GM18507 (cell line): Measurements from ENCODE around the gene GZMM.
"Not testable (repeated sequence)": the region's sequence is repeated elsewhere in the genome, so short reads cannot be mapped to it uniquely, and the experiment has no call there.

Experiments used
- DNase-seq: peaks from one replicate; pipeline ENCODE4 v3.0.0; 2011; ENCODE audit warnings: low read depth; ENCODE audit not compliant: insufficient read length; ENCODE audit errors: extremely low spot score
- FAIRE-seq: peaks from 2 replicates; lab custom pipeline; 2011; peaks lifted over from hg19 to GRCh38; lab: Jason Lieb, UNC

Gene GZMM

GRCh38 chr19:577439-578392 is 33.9 kb downstream of the GZMM start:
- FAIRE-seq = no peak
- DNase-seq = no peak

DNA sequence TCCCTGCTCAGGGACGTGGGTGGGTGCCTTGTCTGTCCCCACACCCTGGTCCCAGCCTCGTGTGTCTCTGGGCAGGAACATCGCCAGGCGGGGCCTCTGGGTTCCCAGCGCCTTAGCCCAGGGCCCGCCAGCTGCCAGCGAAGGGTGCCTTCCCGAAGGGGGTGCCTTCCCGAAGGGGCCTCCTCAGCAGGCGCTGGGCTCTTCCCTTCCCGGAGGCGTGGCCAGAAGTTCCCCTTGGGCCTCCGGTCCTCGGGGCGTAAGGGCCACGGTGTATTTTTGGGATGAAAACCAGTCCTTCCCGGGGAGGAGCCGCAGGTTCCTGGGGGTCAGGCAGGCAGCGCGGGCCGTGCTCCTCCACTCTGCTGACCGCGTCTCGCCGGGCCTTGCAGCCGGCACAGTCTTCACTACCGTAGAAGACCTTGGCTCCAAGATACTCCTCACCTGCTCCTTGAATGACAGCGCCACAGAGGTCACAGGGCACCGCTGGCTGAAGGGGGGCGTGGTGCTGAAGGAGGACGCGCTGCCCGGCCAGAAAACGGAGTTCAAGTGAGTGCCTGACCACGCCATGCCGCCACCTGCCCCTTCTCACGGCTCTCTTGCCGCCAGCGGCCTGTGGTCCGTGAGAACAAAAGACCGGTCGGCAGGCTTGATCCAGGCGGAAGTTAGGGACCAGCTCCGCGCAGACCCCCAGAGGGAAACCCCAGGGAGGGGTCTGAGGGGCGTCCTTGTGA is 35.4 kb downstream of the GZMM start:
- DNase-seq = no peak
- no peak for FAIRE-seq

- FAIRE-seq = no peak
Measured at GRCh38 chr19:579842-580155, 35.9 kb downstream of the GZMM start.

GRCh38 chr19:580274-580835 is 36.5 kb downstream of the GZMM start:
- DNase-seq (no peak), FAIRE-seq (no peak)

More at GRCh38 chr19:579842-580155, 35.9 kb downstream of the GZMM start:
- no peak for DNase-seq

DNA sequence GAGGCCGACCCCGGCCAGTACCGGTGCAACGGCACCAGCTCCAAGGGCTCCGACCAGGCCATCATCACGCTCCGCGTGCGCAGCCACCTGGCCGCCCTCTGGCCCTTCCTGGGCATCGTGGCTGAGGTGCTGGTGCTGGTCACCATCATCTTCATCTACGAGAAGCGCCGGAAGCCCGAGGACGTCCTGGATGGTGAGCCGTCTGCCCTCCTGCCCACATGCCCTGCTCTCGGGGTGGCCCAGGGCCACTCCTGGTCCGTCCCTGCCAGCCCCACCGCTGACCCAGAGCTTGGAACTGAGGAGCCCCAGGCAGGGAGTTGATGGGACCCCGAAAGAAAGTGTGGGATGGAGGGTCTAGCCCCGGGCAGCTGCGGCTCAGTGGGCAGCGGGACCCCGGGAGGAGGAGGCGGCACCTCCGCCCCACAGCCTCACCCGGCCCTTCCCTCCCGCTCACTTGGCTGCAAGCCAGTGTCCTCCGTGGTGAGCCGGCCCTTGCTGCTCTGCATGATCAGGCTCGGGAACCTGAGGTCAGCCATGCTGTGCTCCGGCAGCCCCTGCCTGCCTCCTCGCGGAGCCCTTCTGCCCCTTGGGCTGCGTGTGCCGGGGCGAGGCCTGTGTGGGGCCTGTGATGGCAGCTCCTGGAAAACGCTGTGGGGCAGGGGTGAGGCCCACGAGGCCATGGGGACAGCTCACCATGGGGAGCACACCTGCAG is 37.7 kb downstream of the GZMM start:
- no peak for DNase-seq
- no peak for FAIRE-seq

DNA sequence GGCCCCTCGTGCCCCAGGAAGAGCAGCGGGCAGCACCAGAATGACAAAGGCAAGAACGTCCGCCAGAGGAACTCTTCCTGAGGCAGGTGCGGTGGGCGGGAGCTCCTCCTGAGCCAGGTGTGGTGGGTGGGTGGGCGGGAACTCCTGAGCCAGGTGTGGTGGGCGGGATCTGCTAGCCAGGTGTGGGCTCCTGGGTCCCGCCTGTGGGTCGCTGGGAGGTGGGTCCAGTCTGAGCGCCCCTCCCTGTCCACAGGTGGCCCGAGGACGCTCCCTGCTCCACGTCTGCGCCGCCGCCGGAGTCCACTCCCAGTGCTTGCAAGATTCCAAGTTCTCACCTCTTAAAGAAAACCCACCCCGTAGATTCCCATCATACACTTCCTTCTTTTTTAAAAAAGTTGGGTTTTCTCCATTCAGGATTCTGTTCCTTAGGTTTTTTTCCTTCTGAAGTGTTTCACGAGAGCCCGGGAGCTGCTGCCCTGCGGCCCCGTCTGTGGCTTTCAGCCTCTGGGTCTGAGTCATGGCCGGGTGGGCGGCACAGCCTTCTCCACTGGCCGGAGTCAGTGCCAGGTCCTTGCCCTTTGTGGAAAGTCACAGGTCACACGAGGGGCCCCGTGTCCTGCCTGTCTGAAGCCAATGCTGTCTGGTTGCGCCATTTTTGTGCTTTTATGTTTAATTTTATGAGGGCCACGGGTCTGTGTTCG is 38.8 kb downstream of the GZMM start:
- FAIRE-seq (no peak), DNase-seq (no peak)

- DNase-seq (no peak), FAIRE-seq (no peak)
Measured at GRCh38 chr19:583198-583967, 39.5 kb downstream of the GZMM start.

GRCh38 chr19:583968-584239 is 40.1 kb downstream of the GZMM start:
- DNase-seq (no peak), FAIRE-seq (no peak)

DNA sequence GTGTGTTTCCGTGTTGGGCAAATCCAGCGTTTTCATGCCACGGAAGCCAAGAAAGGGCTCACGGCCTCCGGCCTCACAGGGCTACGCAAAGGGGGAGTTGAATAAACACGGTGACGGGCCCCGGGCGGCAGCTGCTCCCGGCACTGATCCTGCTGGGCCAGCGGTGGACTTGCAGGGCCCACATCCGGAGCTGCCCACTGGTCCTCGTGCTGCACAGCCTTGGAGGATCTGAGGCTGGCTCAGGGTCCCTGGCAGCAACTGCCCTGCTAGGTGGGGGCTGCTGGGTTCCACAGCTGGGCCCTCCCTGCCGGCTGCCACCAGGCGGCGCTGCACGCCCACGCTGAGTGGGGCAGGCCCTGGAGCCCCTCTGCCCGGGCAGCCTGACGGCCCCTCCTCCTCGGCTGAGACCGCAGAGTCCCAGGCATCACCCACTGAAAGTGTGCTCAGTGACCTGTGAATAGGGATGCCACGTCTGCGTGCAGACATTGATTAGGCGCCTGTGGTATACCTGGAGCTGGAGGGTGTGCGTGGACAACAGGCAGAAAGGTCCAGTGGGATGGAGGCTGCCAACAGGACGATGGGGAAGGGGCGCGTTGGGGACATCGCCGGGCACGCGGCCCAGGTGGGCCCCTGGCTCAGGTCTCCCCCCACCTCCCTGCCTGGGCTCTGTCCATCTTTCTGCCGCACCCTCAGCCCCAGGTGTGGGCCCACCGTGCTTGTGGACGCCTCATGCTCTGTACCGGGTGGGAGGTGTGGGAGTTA is 40.6 kb downstream of the GZMM start:
- FAIRE-seq (peak; percentile 62), DNase-seq (peak; percentile 54)

- DNase-seq, FAIRE-seq: not testable (repeated sequence)
Measured at GRCh38 chr19:585146-585545, 41.3 kb downstream of the GZMM start.

DNA sequence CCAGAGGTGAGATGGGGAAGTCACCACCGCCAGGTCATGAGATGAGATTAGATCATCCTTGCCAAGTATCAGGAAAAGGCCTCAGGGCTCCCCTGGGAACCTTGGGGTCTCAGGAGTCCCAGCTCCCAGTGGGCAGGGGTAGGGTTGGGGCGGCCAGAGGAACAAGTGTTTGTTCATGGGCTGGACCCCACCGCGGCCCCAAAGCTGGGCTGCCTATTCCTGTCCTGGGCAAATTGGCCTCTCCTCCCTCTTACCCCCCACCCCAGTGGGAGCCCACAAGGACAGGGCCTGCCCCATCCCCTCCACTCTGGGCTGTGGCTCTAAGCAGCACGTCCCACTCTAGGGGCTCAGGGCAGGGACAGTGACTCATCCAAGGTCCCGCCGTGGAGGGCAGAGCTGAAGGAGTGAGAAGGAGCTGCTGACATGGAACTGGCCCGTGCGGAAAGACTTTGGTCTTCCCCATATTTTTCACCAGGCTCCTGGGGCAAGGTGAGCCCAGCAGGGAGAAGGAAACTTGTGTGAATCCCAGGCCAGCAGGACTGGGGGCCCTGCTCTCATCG is 41.8 kb downstream of the GZMM start:
- no peak for DNase-seq
- FAIRE-seq = no peak

- FAIRE-seq = no peak
- DNase-seq = no peak
Measured at GRCh38 chr19:588093-588740, 44.4 kb downstream of the GZMM start.

DNA sequence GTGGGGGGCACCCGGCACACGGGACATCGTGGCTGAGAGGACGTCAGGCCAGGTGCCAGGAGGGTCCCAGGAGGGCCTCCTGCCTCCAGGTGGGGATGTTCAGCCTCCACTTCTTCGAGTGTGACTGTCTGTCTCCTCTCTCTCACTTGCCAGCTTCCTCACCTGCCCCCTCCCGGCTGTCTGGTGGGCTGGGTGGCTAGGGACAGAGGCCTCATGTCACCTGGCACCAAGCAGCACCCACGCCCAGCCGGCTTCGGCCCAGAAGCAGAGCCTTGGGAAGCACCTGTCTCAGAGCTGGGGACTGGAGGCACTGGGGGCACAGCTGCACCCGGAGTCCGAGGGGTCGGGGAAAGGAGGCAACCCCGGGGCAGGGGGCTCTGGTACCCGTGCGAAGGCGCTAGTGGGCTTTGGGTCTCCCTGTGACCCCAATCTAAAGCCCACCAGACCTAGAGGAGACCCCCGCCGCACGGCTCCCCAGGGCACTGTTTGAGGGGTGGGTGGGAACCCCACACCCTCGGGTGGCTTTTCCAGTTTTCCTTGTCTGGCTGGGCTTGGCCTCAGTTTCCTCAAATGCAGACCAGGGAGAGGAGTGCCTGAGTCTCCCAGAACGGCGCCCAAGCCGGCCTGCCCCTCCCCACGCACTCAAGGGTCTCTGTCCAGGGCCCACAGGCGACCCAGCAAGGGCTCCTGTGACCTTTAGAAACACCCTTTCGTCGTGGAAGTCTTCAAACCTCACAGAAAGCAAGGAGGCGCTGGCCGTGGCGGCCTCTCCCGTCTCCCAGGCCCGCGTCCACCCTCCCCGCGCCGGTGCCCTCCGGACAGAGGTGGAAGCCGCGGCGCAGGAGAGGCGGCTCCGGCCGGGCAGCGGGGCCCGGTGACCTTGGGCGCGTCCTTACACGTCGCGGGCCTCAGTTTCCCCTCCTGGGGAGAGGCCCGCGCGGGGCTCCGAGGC is 45.2 kb downstream of the GZMM start:
- no peak for FAIRE-seq
- DNase-seq = no peak

- DNase-seq (no peak), FAIRE-seq (no peak)
Measured at GRCh38 chr19:589693-590395, 46.0 kb downstream of the GZMM start, which contains the start of gene HCN2. Gene HCN2, plus strand, starts transcription at chr19:589881. Its CDS starts 65 bp downstream, at chr19:589946.

DNA sequence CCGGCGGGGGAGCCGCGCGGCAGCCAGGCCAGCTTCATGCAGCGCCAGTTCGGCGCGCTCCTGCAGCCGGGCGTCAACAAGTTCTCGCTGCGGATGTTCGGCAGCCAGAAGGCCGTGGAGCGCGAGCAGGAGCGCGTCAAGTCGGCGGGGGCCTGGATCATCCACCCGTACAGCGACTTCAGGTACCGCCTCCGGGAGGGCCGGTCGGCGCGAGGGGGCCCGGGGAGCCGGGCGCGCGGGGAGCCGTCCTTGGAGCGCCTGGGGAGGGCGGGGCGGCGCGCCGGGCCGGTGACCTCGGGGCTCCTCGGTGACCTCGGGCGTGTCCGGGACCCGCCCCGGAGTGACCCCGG is 46.5 kb downstream of the GZMM start:
- DNase-seq = no peak
- FAIRE-seq = no peak

- FAIRE-seq (no peak), DNase-seq (no peak)
Measured at GRCh38 chr19:590750-591098, 46.9 kb downstream of the GZMM start.
